ENCODE data around the gene FTO.

The FTO gene

GRCh38 chr16:53755026-53755910, 51.3 kb downstream of the FTO start:
- no peak for DNase-seq (ENCODE audit: low spot score)

DNA sequence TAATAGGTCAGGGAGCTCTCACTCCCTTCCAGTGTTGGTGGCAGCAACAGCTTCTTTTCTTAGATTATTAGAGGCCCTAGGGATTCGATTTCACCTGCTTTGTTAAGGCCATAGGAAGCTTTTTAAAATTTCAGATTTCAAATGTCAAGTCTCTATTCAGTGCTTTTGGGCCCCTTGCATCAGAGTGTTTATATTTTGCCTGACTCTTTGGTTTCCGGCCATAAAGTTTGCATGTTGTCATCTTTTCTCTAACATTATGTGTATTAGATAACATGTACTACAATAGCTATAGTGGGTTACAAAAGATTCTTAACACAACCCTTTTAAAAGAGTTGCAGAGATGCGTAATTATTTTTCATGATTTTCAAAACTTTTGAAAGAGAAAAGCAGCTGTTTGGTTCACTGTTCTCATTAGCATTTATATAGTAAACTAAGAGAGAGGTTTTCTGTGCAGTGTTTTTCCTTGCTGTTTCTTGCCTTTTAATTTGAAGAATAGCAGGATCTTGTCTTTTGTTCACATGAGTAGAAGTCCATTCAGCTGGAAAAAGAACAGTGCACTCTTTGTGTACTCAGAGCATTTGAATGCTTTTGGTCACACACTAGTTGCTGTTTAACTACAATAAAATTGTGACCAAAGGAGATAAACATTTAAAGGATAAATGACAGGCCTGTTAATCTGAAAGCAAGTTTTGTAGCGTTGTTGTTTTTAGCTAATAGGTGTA, 52.5 kb downstream of the FTO start:
- no peak for DNase-seq (ENCODE audit: low spot score)

- DNase-seq (ENCODE audit: low spot score) = no peak
Observed at GRCh38 chr16:53757971-53758609, 54.1 kb downstream of the FTO start.

DNA sequence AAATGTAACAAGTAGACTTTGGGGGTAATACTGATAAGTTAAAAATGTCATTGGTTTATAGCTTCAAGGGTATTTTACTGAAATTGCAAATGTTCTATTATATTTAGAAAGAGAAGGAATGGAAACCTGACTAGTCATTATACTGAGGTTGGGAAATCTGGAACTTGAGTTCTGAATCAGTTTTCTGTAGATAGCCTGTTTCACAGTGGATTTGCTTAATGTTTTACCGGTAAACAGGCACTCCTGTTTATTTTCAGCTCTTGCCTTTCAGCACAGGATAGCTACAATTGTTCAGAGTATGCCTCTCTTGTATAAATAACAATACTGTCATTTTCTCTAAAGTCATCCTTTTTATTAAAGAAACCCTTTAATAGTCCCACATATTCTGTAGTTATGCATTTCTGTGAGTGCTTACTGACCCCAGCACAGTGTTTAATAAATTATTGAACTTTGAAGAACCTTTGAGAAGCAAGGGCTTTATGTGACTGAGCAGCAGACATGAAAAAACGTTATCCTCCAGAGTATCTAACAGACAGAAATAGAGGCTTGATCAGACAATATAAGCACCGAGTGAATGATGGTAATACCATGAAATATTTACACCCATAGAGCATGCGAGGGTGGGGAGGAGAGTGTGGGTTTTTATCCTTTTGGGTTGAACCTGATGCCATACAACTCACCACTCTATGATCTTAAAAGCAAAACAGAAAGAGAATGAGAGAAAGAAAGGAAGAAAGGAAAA, 58.2 kb downstream of the FTO start:
- no peak for DNase-seq (ENCODE audit: low spot score)

DNA sequence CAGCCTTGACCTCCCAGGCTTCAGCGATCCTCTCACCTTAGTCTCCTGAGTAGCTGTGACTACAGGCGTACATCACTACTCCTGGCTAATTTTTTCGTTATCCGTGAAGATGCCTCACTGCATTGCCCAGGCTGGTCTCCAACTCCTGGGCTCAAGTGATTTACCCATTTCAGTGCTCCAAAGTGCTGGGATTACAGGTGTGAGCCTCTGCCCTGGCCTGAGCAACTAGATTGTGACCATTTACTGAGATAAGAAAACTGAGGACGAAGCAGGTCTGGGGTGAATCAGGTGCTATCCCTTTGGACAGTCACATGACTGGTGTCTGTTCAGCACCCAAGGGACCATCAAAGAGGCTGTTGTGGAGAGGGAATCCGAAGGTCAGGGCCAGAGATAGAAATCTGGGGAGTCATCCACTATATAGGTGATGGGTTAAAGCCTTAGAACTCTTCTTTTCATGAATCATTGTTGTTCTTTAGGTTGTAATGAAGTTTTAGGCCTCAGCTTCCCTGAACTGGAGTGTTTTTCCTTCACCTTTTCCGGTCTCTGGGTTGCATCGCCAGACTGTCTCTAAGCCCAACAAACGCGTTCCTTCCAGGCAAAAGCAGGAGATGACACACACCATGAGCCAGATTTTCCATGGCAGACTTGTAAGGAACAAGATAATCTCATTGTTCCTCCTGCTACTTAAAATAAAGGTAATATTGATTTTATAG, 62.5 kb downstream of the FTO start:
- DNase-seq (ENCODE audit: low spot score) = no peak

DNA sequence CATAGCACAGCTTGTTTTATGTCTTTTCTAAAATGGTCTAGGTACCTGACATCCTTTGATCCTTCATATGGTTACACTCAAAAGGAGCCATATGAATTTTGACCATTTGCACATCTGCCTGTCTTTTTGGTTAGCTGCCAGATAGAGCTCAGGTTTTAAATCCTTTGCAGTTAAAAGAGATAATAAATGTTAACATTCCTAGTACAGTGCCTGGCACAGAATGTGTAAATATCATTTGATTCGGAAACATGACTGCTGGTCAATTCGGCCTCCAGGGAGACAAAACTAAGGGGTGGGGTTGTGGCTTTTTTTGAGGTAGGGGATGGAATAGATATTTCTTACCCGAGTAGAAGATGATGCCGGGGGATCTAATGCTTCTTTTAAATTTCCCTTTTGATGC, 64.2 kb downstream of the FTO start:
- no peak for DNase-seq (ENCODE audit: low spot score)

DNA sequence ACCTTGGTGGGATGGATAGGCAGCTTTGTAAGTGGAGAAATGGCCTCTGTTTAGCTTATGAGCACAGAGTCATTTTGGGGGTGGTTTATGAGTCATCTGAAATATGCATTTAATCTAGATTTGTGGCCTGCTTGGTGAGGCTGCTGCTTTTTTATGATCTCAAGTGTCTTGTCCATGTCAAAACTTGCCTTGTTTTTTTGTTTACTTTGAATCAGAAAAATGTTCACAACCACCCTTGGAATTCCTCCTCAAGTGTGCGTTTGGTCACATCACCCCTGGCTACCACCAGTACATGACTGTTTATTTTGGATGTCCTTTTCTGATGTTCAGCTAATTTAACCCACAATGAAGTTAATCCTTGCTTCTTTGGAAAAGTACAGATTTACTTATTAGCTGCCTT, 64.6 kb downstream of the FTO start:
- DNase-seq (ENCODE audit: low spot score) = no peak

DNA sequence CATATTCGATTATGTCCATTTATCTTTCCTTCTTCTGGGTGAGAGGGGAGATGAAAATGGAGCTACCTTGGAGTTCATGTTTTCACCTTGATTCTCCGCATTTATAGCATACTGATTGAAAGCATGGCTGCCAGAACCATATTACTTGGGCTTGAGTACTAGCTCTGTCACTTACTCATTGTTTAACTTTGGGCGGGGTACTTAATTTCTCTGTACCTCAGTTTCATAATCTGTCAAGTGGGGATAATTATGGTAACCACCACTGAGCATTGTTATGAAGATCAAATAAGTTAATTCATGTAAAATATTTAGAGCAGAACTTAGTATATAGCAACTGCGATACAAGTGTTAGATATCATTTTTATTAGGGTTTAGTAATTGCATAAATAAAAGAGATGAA, 65.2 kb downstream of the FTO start:
- no peak for DNase-seq (ENCODE audit: low spot score)

- no peak for DNase-seq (ENCODE audit: low spot score)
Observed at GRCh38 chr16:53769787-53770186, 65.8 kb downstream of the FTO start.

DNA sequence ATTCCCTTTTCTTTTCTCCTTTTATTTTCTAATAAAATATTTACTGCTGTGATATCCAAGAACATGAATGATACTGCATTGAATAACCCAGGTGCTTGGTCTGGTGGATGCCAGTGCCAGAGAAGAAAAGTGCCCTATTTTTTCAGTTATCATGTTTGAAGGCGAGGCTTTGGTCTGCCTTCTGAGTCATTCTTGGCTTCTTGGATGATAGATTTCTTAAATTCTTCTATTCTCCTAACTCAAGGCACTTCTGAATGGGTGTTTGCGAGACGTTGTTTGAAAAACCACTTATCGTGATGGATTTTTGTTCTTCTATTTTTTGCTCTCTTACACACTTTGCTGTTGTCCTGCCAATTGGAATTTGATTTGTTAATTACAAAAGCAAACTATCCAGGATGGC, 66.7 kb downstream of the FTO start:
- DNase-seq (ENCODE audit: low spot score) = no peak

GRCh38 chr16:53771655-53772497, 67.9 kb downstream of the FTO start:
- DNase-seq (ENCODE audit: low spot score) = no peak

DNA sequence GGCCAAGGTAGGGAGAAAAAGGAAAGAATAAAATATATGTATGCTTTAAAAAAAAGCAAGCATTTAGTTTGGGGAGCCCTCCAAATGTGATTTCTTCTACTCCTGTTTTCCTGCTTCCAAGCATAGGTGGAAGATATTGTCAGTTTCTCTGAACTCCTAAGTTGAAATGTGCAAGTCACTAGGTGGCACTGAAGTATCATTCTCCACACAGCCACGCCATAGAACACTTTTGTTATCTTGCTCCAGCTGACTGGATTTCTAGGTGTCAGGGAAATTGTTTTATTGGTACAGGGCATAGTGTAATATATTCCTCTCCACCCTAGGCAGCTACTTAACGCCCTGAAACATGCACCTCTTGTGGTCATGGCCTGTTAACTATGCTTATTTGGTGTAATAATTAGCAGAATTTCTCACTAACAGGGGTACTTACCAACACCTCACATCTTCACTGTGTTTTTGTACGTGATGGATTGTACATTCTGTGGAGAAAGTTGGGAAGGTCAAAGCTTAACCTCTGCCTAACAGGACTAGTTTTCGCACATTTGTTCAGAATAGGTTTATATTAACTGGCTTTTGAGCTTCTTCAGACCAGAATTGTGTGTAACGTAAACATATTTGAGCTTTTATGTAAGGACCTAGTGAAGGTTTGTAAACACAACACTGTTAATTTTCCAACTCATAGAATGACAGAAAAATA, 69.3 kb downstream of the FTO start:
- no peak for DNase-seq (ENCODE audit: low spot score)

- DNase-seq (ENCODE audit: low spot score) = no peak
Observed at GRCh38 chr16:53773881-53774280, 69.9 kb downstream of the FTO start.

DNA sequence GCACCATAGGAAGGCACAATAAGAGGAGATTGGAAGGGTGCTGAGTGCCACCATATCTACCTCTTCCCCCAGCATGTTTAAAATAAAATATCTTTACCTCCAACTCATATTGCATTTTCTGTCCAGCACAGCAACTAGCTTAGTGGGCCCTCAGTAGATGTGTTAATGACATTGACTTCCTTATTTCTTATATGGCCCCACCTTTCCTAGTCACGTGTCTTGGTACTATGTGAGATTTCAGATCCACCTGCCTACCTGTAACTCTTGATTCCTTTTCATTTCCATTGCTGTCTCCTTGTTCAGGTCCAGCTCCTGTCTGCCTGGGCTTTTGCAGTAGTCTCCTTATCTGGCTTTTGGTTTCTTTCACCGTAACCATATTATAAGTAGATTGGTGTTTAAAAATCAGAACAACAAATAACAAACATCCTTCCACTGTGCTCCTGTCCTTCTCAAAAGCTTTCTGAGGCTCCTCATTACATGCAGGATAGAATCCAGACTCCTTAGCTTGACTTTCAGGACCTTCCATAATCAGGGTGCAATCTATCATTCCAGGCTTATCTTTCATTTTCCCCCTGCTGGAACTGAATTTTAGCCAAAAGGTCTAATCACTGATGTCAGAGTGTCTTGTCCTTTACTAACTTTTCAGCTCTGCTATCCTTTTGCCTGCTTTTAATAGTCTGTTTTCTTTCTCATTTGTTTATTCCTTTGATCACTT, 71.3 kb downstream of the FTO start:
- no peak for DNase-seq (ENCODE audit: low spot score)

DNA sequence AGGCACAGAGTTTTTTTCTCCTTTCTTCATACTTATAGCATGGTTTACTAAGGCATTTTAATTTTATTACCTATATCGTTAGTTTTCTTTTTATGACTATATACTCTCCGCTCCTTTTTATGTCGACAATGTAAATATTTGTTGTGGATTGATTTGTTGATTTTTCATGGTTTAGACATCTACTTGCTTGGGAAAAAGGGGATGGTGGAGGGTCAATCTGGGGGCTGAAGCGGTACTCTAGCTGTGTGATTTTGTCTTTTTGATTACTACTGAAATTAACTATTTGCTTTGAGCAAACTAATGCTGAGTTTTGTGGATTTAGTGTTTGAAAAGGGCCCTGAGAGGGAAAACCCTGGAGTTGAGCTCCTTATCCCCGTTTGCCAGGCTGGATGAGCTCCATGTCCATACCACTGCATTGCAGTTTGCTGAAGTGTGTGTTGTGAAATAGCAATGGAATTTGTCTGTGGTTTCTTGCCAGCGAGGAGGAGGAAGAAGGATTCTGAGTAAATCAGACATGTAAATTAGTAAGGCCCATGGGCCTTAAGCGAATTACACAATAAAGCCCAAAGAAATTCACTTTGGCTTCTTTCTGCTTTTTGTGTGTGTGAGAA, 72.0 kb downstream of the FTO start:
- DNase-seq (ENCODE audit: low spot score) = no peak

- DNase-seq (ENCODE audit: low spot score) = no peak
Observed at GRCh38 chr16:53779186-53779585, 75.2 kb downstream of the FTO start.

DNA sequence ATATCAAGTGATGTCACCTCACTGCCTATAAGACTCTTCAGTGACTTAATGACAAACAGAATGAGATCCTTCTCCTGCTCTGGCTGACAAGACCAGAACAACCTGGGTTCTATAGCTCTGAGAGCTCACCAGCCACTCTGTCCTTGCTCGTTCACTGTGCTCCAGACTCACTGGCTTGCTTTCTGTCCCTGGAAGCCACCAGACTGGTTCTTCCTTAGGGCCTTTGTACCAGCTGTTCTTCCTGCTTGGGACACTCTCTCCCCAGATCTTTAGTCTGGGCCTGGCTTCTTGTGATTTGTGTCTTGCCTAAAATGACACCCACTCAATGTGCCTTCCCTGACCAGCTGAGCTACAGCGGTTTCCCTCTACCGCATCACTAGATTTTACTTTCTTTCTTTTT, 76.1 kb downstream of the FTO start:
- no peak for DNase-seq (ENCODE audit: low spot score)

- DNase-seq (ENCODE audit: low spot score) = no peak
Observed at GRCh38 chr16:53781023-53781605, 77.2 kb downstream of the FTO start.

- no peak for DNase-seq (ENCODE audit: low spot score)
Observed at GRCh38 chr16:53782148-53782547, 78.2 kb downstream of the FTO start.
